GM15510 (cell line): Measurements from ENCODE around the gene NRTN.

Source experiments
- POLR2A ChIP-seq: IDR thresholded peaks from 3 replicates; pipeline ENCODE4 v1.6.1; 2011; ENCODE audit warnings: borderline replicate concordance; ENCODE audit not compliant: insufficient read length; ENCODE audit errors: extremely low read depth

NRTN gene

GRCh38 chr19:5837761-5838352 is 33.0 kb downstream of the NRTN start:
- TF ChIP-seq POLR2A = no peak

- no peak for TF ChIP-seq POLR2A
Measured at GRCh38 chr19:5838353-5839064, 33.6 kb downstream of the NRTN start.

- no peak for TF ChIP-seq POLR2A
Measured at GRCh38 chr19:5839065-5840017, 34.5 kb downstream of the NRTN start, which contains the start of gene FUT6. Gene FUT6 (minus strand): TSS chr19:5839702. CDS start chr19:5832567, 7,135 bp downstream.

GRCh38 chr19:5843295-5843927 is 38.5 kb downstream of the NRTN start:
- no peak for TF ChIP-seq POLR2A

GRCh38 chr19:5844456-5845433 is 39.9 kb downstream of the NRTN start:
- no peak for TF ChIP-seq POLR2A

GRCh38 chr19:5850189-5850588 is 45.3 kb downstream of the NRTN start:
- TF ChIP-seq POLR2A = no peak

- TF ChIP-seq POLR2A = no peak
Measured at GRCh38 chr19:5850743-5851293, 46.0 kb downstream of the NRTN start.

GRCh38 chr19:5851302-5851701 is 46.4 kb downstream of the NRTN start, which contains the start of gene FUT3:
Gene FUT3 (minus strand): TSS chr19:5851449.
- TF ChIP-seq POLR2A = no peak

- no peak for TF ChIP-seq POLR2A
Measured at GRCh38 chr19:5857203-5858081, 52.6 kb downstream of the NRTN start.

GRCh38 chr19:5863030-5863665 is 58.3 kb downstream of the NRTN start:
- TF ChIP-seq POLR2A = no peak

- no peak for TF ChIP-seq POLR2A
Measured at GRCh38 chr19:5864013-5864720, 59.3 kb downstream of the NRTN start.
